ENCODE data around the gene RPS19BP1.

RPS19BP1 gene

DNA sequence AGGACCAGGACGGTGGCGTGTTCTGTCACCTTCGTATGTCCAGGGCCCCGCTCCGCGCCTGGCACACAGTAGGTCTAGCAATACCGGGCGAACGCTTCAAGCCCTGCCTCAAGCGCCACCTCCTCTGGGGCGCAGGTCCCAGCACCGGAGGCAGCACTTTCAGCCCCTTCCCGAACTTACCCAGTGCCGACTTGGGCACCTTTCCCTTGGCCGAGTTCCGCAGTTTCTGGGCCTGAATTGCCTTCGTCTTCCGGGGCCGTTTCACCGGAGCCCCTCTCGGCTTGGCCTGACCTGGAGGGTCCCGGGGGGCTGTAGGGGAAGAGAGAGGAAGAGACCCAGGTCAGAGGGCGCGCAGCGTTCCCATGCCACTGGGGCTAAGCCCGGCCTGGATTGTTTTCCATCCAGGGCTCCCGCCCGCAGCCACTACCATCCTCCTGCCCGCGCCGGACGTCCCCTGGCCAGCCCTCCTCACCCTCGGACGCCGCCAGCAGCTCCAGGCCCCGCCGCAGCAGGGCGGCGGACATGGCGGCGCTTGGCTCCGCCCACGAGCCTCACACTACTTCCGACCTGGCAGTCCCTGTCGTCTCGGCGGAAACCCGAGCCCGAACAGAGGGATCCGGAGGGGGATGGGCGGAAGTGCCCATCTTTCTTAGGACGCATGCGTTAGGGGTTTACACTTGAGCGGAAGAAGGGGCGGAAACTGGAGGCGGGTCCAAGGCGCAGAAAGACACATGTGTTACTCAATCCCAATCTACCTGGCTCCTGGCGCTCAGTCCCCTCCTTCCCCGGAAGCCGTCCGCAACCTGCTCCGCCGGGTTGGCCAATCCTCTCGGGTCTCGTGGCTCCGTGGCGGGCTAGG, at the start of gene RPS19BP1:
Gene RPS19BP1, minus strand, starts transcription at position 534 of the 859 bp plus-strand sequence. Its CDS starts 10 bp downstream, at position 524.
- DNase-seq (ENCODE audit: low spot score) = peak; percentile 92

- DNase-seq (ENCODE audit: low spot score) = no peak
Observed at GRCh38 chr22:39581303-39581702, 48.8 kb upstream of the RPS19BP1 start.

- no peak for DNase-seq (ENCODE audit: low spot score)
Observed at GRCh38 chr22:39580795-39581194, 48.2 kb upstream of the RPS19BP1 start.

DNA sequence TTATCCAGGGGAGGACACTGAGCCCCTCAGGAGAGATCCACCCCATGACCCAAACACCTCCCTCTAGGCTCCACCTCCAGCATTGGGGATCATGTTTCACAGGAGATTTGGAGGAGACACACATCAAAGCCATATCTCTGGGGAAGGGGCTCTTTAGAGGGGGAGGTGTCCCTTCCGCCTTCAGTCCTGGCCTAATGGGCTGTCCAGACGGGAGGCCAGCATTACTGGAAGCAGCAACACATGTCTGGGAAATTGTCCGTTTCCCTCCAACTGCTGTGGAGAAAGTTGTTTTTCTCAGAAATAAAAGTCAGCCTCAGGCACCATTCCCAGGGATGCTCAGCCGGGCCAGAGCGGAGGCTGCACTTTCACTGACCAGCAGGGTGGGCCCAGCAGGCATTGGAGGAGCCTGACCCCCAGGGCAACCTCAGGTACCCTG, 47.5 kb upstream of the RPS19BP1 start:
- DNase-seq (ENCODE audit: low spot score) = no peak

GRCh38 chr22:39577900-39578299, 45.4 kb upstream of the RPS19BP1 start:
- DNase-seq (ENCODE audit: low spot score) = no peak

DNA sequence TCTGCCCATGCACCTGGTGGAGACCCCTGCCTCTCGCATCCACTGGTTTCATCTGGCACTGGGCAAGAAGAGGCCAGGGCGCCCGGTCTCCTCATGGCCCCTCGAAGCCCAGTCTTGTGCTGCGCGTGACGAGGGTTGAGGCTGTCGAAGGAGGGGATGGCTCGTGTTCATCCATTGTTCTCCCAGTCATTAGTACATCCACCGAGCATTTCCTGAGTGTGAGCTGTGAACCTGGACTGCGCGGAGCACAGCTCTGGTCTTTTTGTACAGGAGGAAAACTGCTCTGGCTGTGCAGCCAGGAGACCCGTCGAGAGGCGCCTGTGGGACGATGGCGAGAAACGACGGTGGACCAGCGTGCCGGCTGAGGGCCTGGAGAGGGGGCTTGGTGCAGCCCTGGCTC, 44.8 kb upstream of the RPS19BP1 start:
- no peak for DNase-seq (ENCODE audit: low spot score)

DNA sequence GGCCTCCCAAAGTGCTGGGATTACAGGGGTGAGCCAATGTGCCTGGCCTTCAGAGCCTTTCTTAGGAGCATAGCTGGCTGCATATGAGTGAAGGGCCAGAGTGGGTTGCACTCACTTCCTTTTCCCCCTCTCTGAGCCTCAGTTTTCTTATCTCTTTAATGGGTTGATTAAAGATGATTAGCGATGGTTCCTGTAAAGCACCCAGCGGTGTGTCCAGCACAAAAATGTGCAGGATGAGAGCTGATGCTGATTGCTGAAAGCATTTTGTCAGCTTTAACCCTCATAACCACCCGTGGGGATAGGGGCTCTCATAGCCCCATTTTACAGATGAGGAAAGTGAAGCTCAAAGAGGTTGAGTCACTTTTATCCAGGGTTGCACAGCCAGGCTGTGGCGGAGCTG, 43.5 kb upstream of the RPS19BP1 start:
- DNase-seq (ENCODE audit: low spot score) = no peak

GRCh38 chr22:39575552-39575825, 42.9 kb upstream of the RPS19BP1 start:
- no peak for DNase-seq (ENCODE audit: low spot score)

DNA sequence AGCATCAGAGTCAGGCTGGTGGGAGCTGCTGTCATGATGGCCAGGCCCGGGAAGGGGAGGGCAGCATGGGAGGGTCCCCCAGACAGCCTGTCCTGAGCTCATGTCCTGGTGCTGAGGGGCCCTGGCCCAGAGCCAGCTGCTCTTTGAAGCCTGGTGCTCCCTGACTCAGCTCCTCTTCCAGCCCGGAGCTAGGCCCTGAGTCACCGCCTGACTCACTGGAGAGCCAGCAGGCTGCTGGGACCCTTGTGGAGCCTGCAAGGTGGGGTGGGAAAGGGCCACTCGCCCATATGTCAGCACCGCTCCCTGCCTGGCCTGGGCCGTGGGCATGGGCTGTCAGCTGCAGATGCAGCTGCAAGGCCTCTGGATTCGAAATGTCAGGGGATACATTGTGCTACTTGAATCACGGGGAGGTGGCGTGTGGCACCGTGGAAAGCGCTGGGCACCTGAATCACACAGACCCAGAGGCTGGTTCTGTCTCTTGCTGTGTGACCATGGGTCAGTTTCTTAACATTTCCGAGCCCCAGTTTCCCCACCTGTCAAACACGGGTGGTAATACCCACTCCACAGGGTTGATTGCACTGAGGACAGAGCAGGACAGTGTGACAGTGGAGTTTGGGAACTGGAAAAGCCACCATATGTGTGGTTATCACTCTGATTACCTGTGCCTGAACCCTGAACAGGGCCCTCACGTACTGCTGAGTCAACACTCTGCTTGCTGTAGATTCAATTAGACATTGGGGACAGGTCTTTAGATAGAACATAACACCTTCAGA, 42.4 kb upstream of the RPS19BP1 start:
- DNase-seq (ENCODE audit: low spot score) = no peak

- DNase-seq (ENCODE audit: low spot score) = no peak
Observed at GRCh38 chr22:39571538-39571937, 39.0 kb upstream of the RPS19BP1 start.

DNA sequence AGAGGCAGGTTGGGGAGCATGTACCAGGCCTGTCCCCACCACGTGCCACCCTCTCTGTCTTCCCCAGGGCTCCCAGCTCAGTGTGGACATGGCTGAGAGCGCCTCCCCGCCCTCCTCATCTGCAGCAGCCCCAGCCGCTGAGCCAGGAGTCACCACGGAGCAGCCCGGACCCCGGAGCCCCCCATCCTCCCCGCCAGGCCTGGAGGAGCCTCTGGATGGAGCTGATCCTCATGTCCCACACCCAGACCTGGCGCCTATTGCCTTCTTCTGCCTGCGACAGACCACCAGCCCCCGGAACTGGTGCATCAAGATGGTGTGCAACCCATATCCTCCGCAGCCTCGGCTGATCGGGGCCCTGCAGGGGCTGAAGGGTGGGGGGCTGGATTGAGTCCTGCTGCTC, 38.1 kb upstream of the RPS19BP1 start, which contains the start of gene CACNA1I:
Gene CACNA1I, plus strand, starts transcription at position 89 of the 400 bp plus-strand sequence. Its CDS starts 0 bp downstream, at position 89.
- DNase-seq (ENCODE audit: low spot score) = no peak

GRCh38 chr22:39570226-39570625, 37.7 kb upstream of the RPS19BP1 start:
- DNase-seq (ENCODE audit: low spot score) = no peak

DNA sequence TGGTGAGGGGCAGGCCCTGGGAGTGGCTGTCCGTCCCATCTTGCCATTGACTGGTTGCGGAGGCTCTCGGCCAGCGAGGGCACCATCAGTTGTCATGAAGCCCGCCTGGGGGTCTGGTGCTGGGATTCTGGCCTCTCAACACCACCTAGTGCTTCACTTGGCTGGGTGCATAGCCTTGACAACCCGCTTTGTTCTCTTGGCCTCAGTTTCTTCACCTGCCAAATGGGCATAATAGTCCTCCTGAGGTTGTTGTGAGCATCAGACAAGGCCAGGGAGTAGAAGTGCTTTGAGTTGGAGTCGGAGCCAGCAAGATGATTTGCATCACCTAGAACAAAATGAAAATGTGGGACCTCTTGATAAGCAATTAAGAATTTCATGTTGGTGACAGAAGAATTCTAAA, 36.5 kb upstream of the RPS19BP1 start:
- DNase-seq (ENCODE audit: low spot score) = no peak

DNA sequence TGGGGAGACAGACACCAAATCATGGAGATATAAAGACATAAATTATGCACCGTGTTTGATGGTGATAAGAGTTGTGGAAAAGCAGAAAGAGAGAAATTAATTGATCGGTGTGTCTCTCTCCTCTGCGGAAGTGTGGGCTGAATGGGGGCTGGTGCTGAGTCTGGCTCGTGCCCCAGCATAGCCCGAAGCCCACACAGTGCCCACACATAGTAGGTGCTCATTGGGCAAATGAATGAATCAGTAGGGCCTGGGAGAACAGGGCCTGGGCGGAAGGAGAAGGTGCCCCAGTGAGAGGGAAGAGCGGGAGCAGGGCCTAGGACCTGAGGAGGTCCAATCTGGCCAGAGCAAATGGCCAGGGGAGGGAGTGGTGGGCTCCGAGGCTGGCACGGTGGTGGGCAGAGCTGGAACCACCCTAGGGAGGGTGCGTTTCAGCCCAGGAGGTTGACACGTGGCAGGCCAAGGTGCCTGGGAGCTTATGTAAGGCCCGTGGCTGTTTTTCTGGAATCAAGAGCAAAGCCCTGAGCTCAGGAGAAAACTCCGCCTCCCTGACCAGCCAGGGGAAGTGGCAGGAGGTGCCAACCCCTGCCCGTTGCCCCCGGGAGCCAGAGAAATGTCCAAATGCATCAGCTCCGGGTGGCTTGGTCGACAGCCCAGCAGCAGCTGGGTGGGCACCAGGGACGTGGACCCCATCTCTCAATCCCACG, 35.9 kb upstream of the RPS19BP1 start:
- no peak for DNase-seq (ENCODE audit: low spot score)

GRCh38 chr22:39567135-39567946, 34.8 kb upstream of the RPS19BP1 start:
- no peak for DNase-seq (ENCODE audit: low spot score)

- DNase-seq (ENCODE audit: low spot score) = no peak
Observed at GRCh38 chr22:39565414-39565944, 32.9 kb upstream of the RPS19BP1 start.

- no peak for DNase-seq (ENCODE audit: low spot score)
Observed at GRCh38 chr22:39563571-39564428, 31.3 kb upstream of the RPS19BP1 start.

DNA sequence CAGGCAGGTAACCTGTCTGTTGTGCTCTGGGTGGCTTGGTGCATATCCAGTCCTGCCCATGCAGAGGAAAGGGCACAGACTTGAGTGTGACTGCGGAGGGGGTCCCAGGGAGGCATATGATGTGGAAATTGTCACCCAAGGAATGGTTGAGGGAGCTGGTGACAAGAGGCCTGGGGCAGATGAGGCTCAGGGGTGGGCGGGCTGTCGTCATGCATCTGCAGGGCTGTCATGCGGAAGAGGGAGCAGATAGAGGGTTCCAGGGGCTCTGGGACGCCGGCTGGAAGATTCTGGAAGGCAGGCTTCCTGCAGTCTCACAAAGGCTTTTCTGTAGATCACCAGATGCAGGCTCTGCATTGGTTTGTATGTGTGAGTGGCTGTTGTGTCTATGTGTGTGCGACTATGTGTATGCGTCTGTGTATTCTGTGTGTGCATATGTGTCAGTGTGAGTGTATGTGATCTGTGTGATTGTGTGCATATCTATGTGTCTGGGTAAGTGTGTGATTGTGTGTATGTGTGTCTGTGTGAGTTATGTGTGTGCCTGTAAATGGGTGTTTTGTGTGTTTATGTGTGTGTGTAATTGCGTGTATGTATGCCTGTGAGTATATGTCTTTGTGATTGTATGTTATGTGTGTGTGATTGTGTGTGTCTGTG, 30.4 kb upstream of the RPS19BP1 start:
- no peak for DNase-seq (ENCODE audit: low spot score)

DNA sequence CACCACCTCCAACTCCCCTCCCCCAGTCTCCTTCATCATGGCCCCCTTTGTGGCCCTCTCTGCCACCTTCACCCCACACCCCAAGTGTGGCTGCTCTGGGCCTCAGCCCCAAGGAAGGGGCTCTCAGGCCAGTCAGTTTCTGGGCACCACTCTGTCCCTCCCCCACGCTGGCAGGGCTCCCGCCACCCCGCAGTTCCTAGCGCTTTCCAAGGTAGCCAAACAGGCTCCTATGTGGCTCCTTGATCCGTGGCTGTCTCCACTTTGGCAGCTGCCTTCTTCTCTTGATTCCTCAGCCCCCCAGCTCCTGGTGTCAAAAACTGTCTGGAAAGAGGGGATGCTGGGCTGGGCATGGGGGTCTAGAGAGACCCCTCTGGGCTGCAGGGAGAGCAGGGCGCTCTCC, 27.6 kb upstream of the RPS19BP1 start:
- no peak for DNase-seq (ENCODE audit: low spot score)
